HUES48 (cell line): Measurements from ENCODE around the gene ADAMTSL5.
"Not testable (repeated sequence)": the region's sequence is repeated elsewhere in the genome, so short reads cannot be mapped to it uniquely, and the experiment has no call there.

ENCODE experiments used
- H3K27ac ChIP-seq: one replicate; pipeline ENCODE4 v1.7.0; 2013; ENCODE audit warnings: low read depth, low read length, inconsistent platforms
- H3K27me3 ChIP-seq: 2 replicates; pipeline ENCODE4 v1.6.1; 2013; ENCODE audit warnings: mild to moderate bottlenecking, low read length; ENCODE audit not compliant: control insufficient read depth, insufficient read depth
- H3K36me3 ChIP-seq: 2 replicates; pipeline ENCODE4 v1.6.1; 2013; ENCODE audit warnings: low read length; ENCODE audit not compliant: control insufficient read depth, insufficient read depth
- H3K4me1 ChIP-seq: 2 replicates; pipeline ENCODE4 v1.6.1; 2013; ENCODE audit warnings: mild to moderate bottlenecking, low read length; ENCODE audit not compliant: control insufficient read depth, insufficient read depth
- H3K4me3 ChIP-seq: 2 replicates; pipeline ENCODE4 v1.5.1; 2013; ENCODE audit warnings: mild to moderate bottlenecking, low read depth, low read length
- H3K9ac ChIP-seq: 2 replicates; pipeline ENCODE4 v1.6.1; 2013; ENCODE audit warnings: mild to moderate bottlenecking, low read depth, low read length, moderate library complexity
- H3K9me3 ChIP-seq: 2 replicates; pipeline ENCODE4 v1.6.1; 2013; ENCODE audit warnings: low read length; ENCODE audit not compliant: control insufficient read depth, insufficient read depth

Gene ADAMTSL5

GRCh38 chr19:1549332-1549945 lies 36.6 kb upstream of the ADAMTSL5 start:
- no peak overlapping the region for H3K4me3 ChIP-seq
- H3K36me3 ChIP-seq = no peaks in the 10 kb centered on the region
- no peaks in the 10 kb centered on the region for H3K27me3 ChIP-seq
- no peak overlapping the region for H3K9ac ChIP-seq
- no peaks in the 10 kb centered on the region for H3K4me1 ChIP-seq
- no peaks in the 10 kb centered on the region for H3K9me3 ChIP-seq
- H3K27ac ChIP-seq = no peak overlapping the region

GRCh38 chr19:1540365-1540925 lies 27.6 kb upstream of the ADAMTSL5 start:
- Histone ChIP-seq H3K27ac (no peak overlapping the region), H3K27me3 (no peaks in the 10 kb centered on the region), H3K4me1 (no peaks in the 10 kb centered on the region), H3K36me3 (no peaks in the 10 kb centered on the region), H3K9ac (no peak overlapping the region), H3K9me3 (no peaks in the 10 kb centered on the region), H3K4me3 (no peak overlapping the region)

GRCh38 chr19:1539749-1540148 lies 26.9 kb upstream of the ADAMTSL5 start:
- H3K27ac ChIP-seq, H3K4me3 ChIP-seq, H3K9ac ChIP-seq, H3K9me3 ChIP-seq, H3K36me3 ChIP-seq, H3K27me3 ChIP-seq, H3K4me1 ChIP-seq: not testable (repeated sequence)

GRCh38 chr19:1538978-1539377 lies 26.2 kb upstream of the ADAMTSL5 start:
- H3K27me3 ChIP-seq = no peaks in the 10 kb centered on the region

GRCh38 chr19:1535699-1536098 lies 22.9 kb upstream of the ADAMTSL5 start:
- not testable (repeated sequence) for H3K36me3 ChIP-seq, H3K9me3 ChIP-seq, H3K27me3 ChIP-seq, H3K9ac ChIP-seq, H3K4me3 ChIP-seq, H3K27ac ChIP-seq, H3K4me1 ChIP-seq

More at GRCh38 chr19:1538978-1539377, 26.2 kb upstream of the ADAMTSL5 start:
- Histone ChIP-seq H3K36me3 (no peaks in the 10 kb centered on the region), H3K9me3 (no peaks in the 10 kb centered on the region), H3K4me3 (no peak overlapping the region), H3K9ac (no peak overlapping the region), H3K27ac (no peak overlapping the region), H3K4me1 (no peaks in the 10 kb centered on the region)

- no peak overlapping the region for H3K4me3 ChIP-seq
- H3K36me3 ChIP-seq = no peaks in the 10 kb centered on the region
- no peaks in the 10 kb centered on the region for H3K27me3 ChIP-seq
- H3K9ac ChIP-seq = no peak overlapping the region
- H3K4me1 ChIP-seq = no peaks in the 10 kb centered on the region
- no peaks in the 10 kb centered on the region for H3K9me3 ChIP-seq
- H3K27ac ChIP-seq = no peak overlapping the region
Observed at GRCh38 chr19:1534972-1535371, 22.2 kb upstream of the ADAMTSL5 start.

- no peaks in the 10 kb centered on the region for H3K4me1 ChIP-seq
- H3K9ac ChIP-seq = no peak overlapping the region
- no peaks in the 10 kb centered on the region for H3K9me3 ChIP-seq
- H3K27ac ChIP-seq = no peak overlapping the region
- no peaks in the 10 kb centered on the region for H3K27me3 ChIP-seq
- no peak overlapping the region for H3K4me3 ChIP-seq
- no peaks in the 10 kb centered on the region for H3K36me3 ChIP-seq
Observed at GRCh38 chr19:1533510-1534150, 20.8 kb upstream of the ADAMTSL5 start.

- Histone ChIP-seq H3K4me3 (no peak overlapping the region), H3K36me3 (no peaks in the 10 kb centered on the region), H3K4me1 (no peaks in the 10 kb centered on the region), H3K27me3 (no peaks in the 10 kb centered on the region), H3K9ac (no peak overlapping the region), H3K27ac (no peak overlapping the region), H3K9me3 (no peaks in the 10 kb centered on the region)
Observed at GRCh38 chr19:1532003-1532402, 19.2 kb upstream of the ADAMTSL5 start.

GRCh38 chr19:1531587-1531986 lies 18.8 kb upstream of the ADAMTSL5 start:
- Histone ChIP-seq H3K27ac (no peak overlapping the region), H3K9me3 (no peaks in the 10 kb centered on the region), H3K4me1 (no peaks in the 10 kb centered on the region), H3K27me3 (no peaks in the 10 kb centered on the region), H3K9ac (no peak overlapping the region), H3K4me3 (no peak overlapping the region), H3K36me3 (no peaks in the 10 kb centered on the region)

GRCh38 chr19:1530856-1531255 lies 18.0 kb upstream of the ADAMTSL5 start:
- H3K9me3 ChIP-seq, H3K4me3 ChIP-seq, H3K9ac ChIP-seq, H3K36me3 ChIP-seq, H3K27ac ChIP-seq, H3K27me3 ChIP-seq, H3K4me1 ChIP-seq: not testable (repeated sequence)

GRCh38 chr19:1529430-1529816 lies 16.6 kb upstream of the ADAMTSL5 start:
- Histone ChIP-seq H3K9me3 (no peaks in the 10 kb centered on the region), H3K27me3 (peaks cover 21% of the 10 kb centered on the region), H3K4me1 (no peaks in the 10 kb centered on the region), H3K36me3 (no peaks in the 10 kb centered on the region), H3K4me3 (no peak overlapping the region), H3K9ac (no peak overlapping the region), H3K27ac (no peak overlapping the region)
